ENCODE measurements around the gene GPAT3.
A peak's percentile ranks its signal among the peaks of the same experiment; 100 is the strongest.

GPAT3 gene

DNA sequence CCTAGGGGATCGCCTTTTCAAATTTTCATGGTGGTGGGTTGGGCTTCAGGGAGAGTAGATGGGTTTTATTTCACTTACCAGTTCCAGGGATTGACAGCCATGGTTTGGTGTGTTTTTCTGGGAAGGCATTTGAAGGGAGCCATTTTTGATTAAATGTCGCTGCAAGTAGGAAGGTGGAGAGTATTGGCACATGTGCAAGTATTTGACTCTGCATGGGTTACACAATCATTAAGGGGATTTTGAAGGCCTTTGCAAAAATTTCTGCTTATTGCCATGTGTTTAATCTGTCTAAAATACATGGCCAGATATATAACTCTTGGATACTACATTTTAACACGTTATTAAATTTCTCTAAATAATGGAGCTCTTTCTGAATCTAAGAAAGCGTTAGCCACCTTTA lies 55.1 kb downstream of the GPAT3 start:
- Histone ChIP-seq H3K4me3 (replicated peaks; ENCODE audit: low read depth, low read length) (no peak overlapping the region), H3K27me3 (replicated peaks; ENCODE audit: control insufficient read depth, insufficient read depth, low read length) (no peaks in the 10 kb centered on the region), H3K36me3 (ENCODE audit: control insufficient read depth, insufficient read depth, low read length) (no peaks in the 10 kb centered on the region)
- no peak for DNase-seq (ENCODE audit: extremely low read depth, insufficient read length)
- TF ChIP-seq, protein P1, sequence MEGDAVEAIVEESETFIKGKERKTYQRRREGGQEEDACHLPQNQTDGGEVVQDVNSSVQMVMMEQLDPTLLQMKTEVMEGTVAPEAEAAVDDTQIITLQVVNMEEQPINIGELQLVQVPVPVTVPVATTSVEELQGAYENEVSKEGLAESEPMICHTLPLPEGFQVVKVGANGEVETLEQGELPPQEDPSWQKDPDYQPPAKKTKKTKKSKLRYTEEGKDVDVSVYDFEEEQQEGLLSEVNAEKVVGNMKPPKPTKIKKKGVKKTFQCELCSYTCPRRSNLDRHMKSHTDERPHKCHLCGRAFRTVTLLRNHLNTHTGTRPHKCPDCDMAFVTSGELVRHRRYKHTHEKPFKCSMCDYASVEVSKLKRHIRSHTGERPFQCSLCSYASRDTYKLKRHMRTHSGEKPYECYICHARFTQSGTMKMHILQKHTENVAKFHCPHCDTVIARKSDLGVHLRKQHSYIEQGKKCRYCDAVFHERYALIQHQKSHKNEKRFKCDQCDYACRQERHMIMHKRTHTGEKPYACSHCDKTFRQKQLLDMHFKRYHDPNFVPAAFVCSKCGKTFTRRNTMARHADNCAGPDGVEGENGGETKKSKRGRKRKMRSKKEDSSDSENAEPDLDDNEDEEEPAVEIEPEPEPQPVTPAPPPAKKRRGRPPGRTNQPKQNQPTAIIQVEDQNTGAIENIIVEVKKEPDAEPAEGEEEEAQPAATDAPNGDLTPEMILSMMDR (IDR thresholded peaks at IDR 0.05; ENCODE audit: insufficient read depth, low read length, poor library complexity, severe bottlenecking) = no peak

DNA sequence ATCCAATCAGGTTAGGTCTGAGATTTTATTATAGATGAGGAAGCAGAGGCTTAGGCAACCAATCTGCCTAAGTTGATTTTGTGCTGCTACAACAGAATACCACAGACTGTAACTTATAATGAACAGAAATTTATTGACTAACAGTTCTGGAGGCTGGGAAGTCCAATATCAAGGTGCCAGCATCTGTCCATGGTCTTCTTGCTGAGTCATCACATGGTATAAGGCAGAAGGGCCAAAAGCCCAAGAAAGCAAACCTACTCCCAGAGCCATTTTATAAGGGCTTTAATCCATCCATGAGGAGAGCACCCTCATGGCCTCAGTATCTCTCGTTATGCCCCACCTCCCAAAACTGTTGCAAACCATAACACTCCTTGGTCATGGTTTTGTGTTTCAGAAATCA lies 55.8 kb downstream of the GPAT3 start:
- Histone ChIP-seq H3K27me3 (replicated peaks; ENCODE audit: control insufficient read depth, insufficient read depth, low read length) (no peaks in the 10 kb centered on the region), H3K36me3 (ENCODE audit: control insufficient read depth, insufficient read depth, low read length) (no peaks in the 10 kb centered on the region), H3K4me3 (replicated peaks; ENCODE audit: low read depth, low read length) (no peak overlapping the region)
- TF ChIP-seq, protein P1 (IDR thresholded peaks at IDR 0.05; ENCODE audit: insufficient read depth, low read length, poor library complexity, severe bottlenecking) = no peak
- DNase-seq (ENCODE audit: extremely low read depth, insufficient read length) = no peak

DNA sequence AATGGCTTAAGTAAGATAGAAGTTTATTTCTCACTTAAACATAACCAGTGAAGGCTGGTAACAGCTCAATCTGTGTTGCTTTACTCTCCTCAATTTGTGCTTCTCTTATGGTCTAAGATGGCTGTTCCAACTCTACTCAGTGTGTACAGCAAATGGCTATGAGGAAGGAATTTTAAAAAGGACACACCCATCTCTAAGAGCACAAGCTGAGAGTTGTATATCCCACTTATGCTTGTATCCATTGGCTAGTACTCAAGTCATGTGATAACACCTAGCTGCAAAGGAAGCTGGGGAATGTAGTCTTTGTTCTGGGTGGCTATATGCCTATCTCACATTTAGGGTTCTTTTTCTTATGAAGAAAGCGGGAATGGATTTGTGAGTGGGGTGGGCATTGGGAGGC lies 63.3 kb downstream of the GPAT3 start:
- Histone ChIP-seq H3K4me3 (replicated peaks; ENCODE audit: low read depth, low read length) (no peak overlapping the region), H3K36me3 (ENCODE audit: control insufficient read depth, insufficient read depth, low read length) (no peaks in the 10 kb centered on the region), H3K27me3 (replicated peaks; ENCODE audit: control insufficient read depth, insufficient read depth, low read length) (no peaks in the 10 kb centered on the region)
- DNase-seq (ENCODE audit: extremely low read depth, insufficient read length) = peak; percentile 28
- TF ChIP-seq, protein P1 (IDR thresholded peaks at IDR 0.05; ENCODE audit: insufficient read depth, low read length, poor library complexity, severe bottlenecking) = no peak

DNA sequence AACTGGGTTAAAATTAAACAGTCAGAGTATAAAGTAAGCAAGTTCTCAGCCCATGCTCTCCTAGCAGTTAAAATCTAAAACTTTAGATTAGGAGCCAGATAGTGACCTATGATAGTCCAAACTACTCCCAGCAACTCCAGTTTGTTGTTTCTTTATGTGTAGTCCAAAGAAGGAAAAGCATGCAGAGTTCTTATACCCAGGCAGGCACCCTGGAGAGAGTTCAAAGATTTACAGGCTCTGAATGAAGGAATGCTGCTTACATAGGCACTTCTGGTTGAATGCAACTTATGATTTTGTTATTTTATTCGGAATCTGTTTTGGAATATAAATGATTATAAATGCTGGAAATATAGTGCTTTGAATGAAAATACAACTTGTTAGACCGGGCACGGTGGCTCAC lies 67.2 kb downstream of the GPAT3 start:
- DNase-seq (ENCODE audit: extremely low read depth, insufficient read length) = no peak
- TF ChIP-seq, protein P1 (IDR thresholded peaks at IDR 0.05; ENCODE audit: insufficient read depth, low read length, poor library complexity, severe bottlenecking) = no peak
- Histone ChIP-seq H3K27me3 (replicated peaks; ENCODE audit: control insufficient read depth, insufficient read depth, low read length) (no peaks in the 10 kb centered on the region), H3K36me3 (ENCODE audit: control insufficient read depth, insufficient read depth, low read length) (no peaks in the 10 kb centered on the region), H3K4me3 (replicated peaks; ENCODE audit: low read depth, low read length) (no peak overlapping the region)

DNA sequence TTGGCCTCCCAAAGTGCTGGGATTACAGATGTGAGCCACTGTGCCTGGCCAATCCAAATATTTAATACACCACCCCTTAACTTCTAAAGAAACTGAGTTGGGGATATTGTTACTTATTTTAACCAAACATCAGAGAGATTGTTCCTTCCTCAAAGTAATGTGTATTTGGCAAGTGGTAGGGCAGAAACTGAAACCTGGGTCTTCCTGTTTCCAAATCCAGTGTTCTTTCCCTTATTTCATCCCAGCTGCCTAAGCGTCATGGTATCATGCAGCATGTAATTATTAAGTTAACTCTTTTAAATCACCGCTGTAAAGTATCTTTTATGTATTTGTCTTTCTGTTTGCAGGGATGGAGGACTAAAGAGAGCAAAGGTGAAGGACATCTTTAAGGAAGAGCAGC lies 68.4 kb downstream of the GPAT3 start:
- Histone ChIP-seq H3K36me3 (ENCODE audit: control insufficient read depth, insufficient read depth, low read length) (no peaks in the 10 kb centered on the region), H3K4me3 (replicated peaks; ENCODE audit: low read depth, low read length) (no peak overlapping the region), H3K27me3 (replicated peaks; ENCODE audit: control insufficient read depth, insufficient read depth, low read length) (no peaks in the 10 kb centered on the region)
- no peak for DNase-seq (ENCODE audit: extremely low read depth, insufficient read length)
- TF ChIP-seq, protein P1 (IDR thresholded peaks at IDR 0.05; ENCODE audit: insufficient read depth, low read length, poor library complexity, severe bottlenecking) = no peak

DNA sequence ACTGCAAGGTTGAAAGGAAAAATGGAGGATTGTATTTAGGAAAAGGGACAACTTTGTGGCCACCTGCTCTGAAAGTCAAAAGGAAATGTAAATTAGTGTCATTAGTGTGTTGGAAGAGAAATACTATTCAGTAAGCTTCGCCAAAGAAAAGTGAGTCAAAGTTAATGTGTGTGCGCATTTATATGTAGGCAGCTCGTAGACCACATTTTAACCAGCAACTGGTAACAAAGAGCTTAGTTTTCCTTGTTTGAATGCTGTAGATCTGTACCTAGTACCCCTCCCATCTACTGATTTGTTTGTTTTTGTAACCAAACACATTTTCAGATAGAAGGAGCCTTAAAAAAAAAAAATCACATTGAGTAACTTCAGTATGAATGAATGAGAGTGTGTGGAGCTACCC lies 69.3 kb downstream of the GPAT3 start:
- no peak overlapping the region for H3K4me3 ChIP-seq (replicated peaks; ENCODE audit: low read depth, low read length)
- no peaks in the 10 kb centered on the region for H3K27me3 ChIP-seq (replicated peaks; ENCODE audit: control insufficient read depth, insufficient read depth, low read length)
- TF ChIP-seq, protein P1 (IDR thresholded peaks at IDR 0.05; ENCODE audit: insufficient read depth, low read length, poor library complexity, severe bottlenecking) = no peak
- DNase-seq (ENCODE audit: extremely low read depth, insufficient read length) = no peak
- H3K36me3 ChIP-seq (ENCODE audit: control insufficient read depth, insufficient read depth, low read length) = no peaks in the 10 kb centered on the region
